GM23248 (cell line): ENCODE measurements around the gene SYPL2.

Experiments used
- EZH2 ChIP-seq: fragments of 200-600 bp; sonication (generic); IDR thresholded peaks from 2 replicates; pipeline ENCODE4 v1.6.1; 2018; ENCODE audit warnings: antibody characterized with exemption, mild to moderate bottlenecking; ENCODE audit not compliant: insufficient read depth, poor library complexity, severe bottlenecking
- EZH2phosphoT487 ChIP-seq: fragments of 200-600 bp; sonication (generic); IDR thresholded peaks from 2 replicates; pipeline ENCODE4 v1.6.1; 2018; ENCODE audit warnings: antibody characterized with exemption, moderate library complexity, mild to moderate bottlenecking, low read depth; ENCODE audit not compliant: insufficient read depth

- TF ChIP-seq EZH2: no peak
- TF ChIP-seq EZH2phosphoT487: no peak
These were observed 48.5 kb downstream of the SYPL2 start for GRCh38 chr1:109514846-109515245.
